HG03432 (cell line): ENCODE measurements around the gene KCNV2.
A peak's percentile ranks its signal among the peaks of the same experiment; 100 is the strongest.

Source experiments
- ATAC-seq: cut with Tn5 transposase; IDR thresholded peaks from one replicate; pipeline ENCODE4 v1.9.1; 2021; ENCODE audit warnings: mild to moderate bottlenecking, moderate library complexity; ENCODE audit not compliant: unreplicated experiment

Gene KCNV2

GRCh38 chr9:2718698-2719033 is 1.4 kb downstream of the KCNV2 start:
- no peak for ATAC-seq

GRCh38 chr9:2720179-2720654 is 2.9 kb downstream of the KCNV2 start:
- ATAC-seq: no peak

GRCh38 chr9:2722715-2723114 is 5.4 kb downstream of the KCNV2 start:
- no peak for ATAC-seq

- no peak for ATAC-seq
These were observed 6.2 kb downstream of the KCNV2 start for GRCh38 chr9:2723376-2724065.

- ATAC-seq: no peak
These were observed 7.8 kb downstream of the KCNV2 start for GRCh38 chr9:2725126-2725525.

GRCh38 chr9:2725898-2726649 is 8.8 kb downstream of the KCNV2 start:
- ATAC-seq: no peak

GRCh38 chr9:2726650-2727340 is 9.5 kb downstream of the KCNV2 start:
- no peak for ATAC-seq

GRCh38 chr9:2727374-2727773 is 10.1 kb downstream of the KCNV2 start:
- ATAC-seq: no peak

- peak; percentile 91 for ATAC-seq
These were observed 10.8 kb downstream of the KCNV2 start for GRCh38 chr9:2727966-2728613.

GRCh38 chr9:2729003-2729402 is 11.7 kb downstream of the KCNV2 start:
- no peak for ATAC-seq

GRCh38 chr9:2729721-2730120 is 12.4 kb downstream of the KCNV2 start:
- ATAC-seq: no peak

- no peak for ATAC-seq
These were observed 13.7 kb downstream of the KCNV2 start for GRCh38 chr9:2730971-2731370.

- no peak for ATAC-seq
These were observed 15.2 kb downstream of the KCNV2 start for GRCh38 chr9:2732492-2732891.

- ATAC-seq: no peak
These were observed 23.3 kb downstream of the KCNV2 start for GRCh38 chr9:2740616-2741015.

GRCh38 chr9:2741441-2742158 is 24.3 kb downstream of the KCNV2 start:
- ATAC-seq: no peak

- ATAC-seq: no peak
These were observed 24.9 kb downstream of the KCNV2 start for GRCh38 chr9:2742214-2742613.

GRCh38 chr9:2743937-2744529 is 26.7 kb downstream of the KCNV2 start:
- ATAC-seq: no peak

GRCh38 chr9:2745560-2746380 is 28.5 kb downstream of the KCNV2 start:
- no peak for ATAC-seq

GRCh38 chr9:2749485-2749884 is 32.2 kb downstream of the KCNV2 start:
- no peak for ATAC-seq

- no peak for ATAC-seq
These were observed 38.0 kb downstream of the KCNV2 start for GRCh38 chr9:2755285-2755684.
